Left ventricle myocardium inferior (tissue), 1 donor: ENCODE results near the gene PALM. TPM values are rescaled to one million over a fixed set of nuclear protein-coding genes. Genes with fewer than 3 reads are reported as not detected.

Source experiments
- DNase-seq: peaks from one replicate; pipeline ENCODE4 v3.0.0-alpha.2; 2020
- H3K27ac ChIP-seq: fragments of 200-600 bp; replicated peaks from 2 replicates; pipeline ENCODE4 v1.8.0; 2021
- H3K27me3 ChIP-seq: fragments of 200-600 bp; 2 replicates; pipeline ENCODE4 v1.8.0; 2021; ENCODE audit warnings: low read depth
- H3K36me3 ChIP-seq: fragments of 200-600 bp; 2 replicates; pipeline ENCODE4 v1.8.0; 2021
- H3K4me1 ChIP-seq: fragments of 200-600 bp; 2 replicates; pipeline ENCODE4 v1.8.0; 2021
- H3K4me3 ChIP-seq: fragments of 200-600 bp; 2 replicates; pipeline ENCODE4 v1.8.0; 2021; ENCODE audit warnings: mild to moderate bottlenecking, moderate library complexity
- H3K9me3 ChIP-seq: fragments of 200-600 bp; replicated peaks from 2 replicates; pipeline ENCODE4 v1.8.0; 2021
- intact Hi-C: fragments of 100-400 bp; cut with micrococcal nuclease; formaldehyde crosslinking; loops from one replicate; pipeline ENCODE4 v1.11.0; 2022
- total RNA-seq: library from RNA; stranded (reverse); fragmentation: NEBNext Ultra II Directional; extraction: Animal tissue kit (Norgen Biotek cat#: 25700); gene quantifications from one replicate; pipeline ENCODE4 v1.2.1, GENCODE V29; 2021
- TF ChIP-seq, protein P1 (sequence below): fragments of 200-600 bp; IDR thresholded peaks from 2 replicates; pipeline ENCODE4 v1.8.0; 2021; ENCODE audit warnings: antibody characterized with exemption, mild to moderate bottlenecking, borderline replicate concordance
- donor health status: DM: no; HTN: yes; CAD: no; lungs with severe emphysema.

The PALM gene
- total RNA-seq, 1 donor from 2014 or later: 26.8 TPM

DNA sequence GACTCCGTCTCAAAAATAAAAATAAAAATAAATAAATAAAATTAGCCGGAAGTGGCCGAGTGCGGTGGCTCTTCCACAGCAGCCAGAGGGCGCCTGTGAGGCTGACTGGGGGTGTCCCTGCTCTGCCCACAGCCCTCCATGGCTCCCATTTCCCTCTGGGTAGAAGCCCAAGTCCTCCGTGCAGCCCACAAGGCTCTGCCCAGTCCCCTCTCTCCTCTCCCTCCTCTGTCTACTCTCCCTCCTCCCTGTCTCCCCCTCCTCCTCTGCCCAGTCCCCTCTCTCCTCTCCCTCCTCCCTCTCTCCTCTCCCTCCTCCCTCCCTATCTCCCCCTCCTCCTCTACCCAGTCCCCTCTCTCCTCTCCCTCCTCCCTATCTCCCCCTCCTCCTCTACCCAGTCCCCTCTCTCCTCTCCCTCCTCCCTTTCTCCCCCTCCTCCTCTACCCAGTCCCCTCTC lies 62.6 kb downstream of the PALM start:
- no peak for DNase-seq
- Histone ChIP-seq H3K27ac (no peak overlapping the region), H3K27me3 (peaks cover 18% of the 10 kb centered on the region), H3K36me3 (no peaks in the 10 kb centered on the region), H3K4me3 (no peak overlapping the region), H3K9me3 (no peaks in the 10 kb centered on the region), H3K4me1 (peaks cover 10% of the 10 kb centered on the region)
- TF ChIP-seq, protein P1, sequence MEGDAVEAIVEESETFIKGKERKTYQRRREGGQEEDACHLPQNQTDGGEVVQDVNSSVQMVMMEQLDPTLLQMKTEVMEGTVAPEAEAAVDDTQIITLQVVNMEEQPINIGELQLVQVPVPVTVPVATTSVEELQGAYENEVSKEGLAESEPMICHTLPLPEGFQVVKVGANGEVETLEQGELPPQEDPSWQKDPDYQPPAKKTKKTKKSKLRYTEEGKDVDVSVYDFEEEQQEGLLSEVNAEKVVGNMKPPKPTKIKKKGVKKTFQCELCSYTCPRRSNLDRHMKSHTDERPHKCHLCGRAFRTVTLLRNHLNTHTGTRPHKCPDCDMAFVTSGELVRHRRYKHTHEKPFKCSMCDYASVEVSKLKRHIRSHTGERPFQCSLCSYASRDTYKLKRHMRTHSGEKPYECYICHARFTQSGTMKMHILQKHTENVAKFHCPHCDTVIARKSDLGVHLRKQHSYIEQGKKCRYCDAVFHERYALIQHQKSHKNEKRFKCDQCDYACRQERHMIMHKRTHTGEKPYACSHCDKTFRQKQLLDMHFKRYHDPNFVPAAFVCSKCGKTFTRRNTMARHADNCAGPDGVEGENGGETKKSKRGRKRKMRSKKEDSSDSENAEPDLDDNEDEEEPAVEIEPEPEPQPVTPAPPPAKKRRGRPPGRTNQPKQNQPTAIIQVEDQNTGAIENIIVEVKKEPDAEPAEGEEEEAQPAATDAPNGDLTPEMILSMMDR: peak; percentile 69
- intact Hi-C loops: no loop called here

DNA sequence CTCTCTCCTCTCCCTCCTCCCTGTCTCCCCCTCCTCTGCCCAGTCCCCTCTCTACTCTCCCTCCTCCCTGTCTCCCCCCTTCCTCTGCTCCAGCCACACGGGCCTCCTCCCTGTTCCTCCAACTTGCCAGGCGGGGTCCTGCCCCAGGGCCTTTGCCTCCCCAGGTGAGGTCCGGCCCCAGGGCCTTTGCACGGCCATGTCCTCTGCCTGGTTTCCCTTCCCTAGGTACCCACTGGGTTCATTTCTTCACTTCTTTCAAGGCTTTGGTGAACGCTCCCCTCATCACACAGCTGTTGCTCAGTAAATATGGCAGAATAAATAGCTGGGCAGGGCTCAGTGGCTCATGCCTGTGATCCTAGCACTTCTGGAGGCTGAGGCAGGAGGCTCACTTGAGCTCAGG lies 63.3 kb downstream of the PALM start:
- TF ChIP-seq, protein P1: no peak
- intact Hi-C loops: no loop called here
- Histone ChIP-seq H3K36me3 (no peaks in the 10 kb centered on the region), H3K27me3 (peaks cover 11% of the 10 kb centered on the region), H3K4me3 (no peak overlapping the region), H3K27ac (no peak overlapping the region), H3K9me3 (no peaks in the 10 kb centered on the region), H3K4me1 (peaks cover 10% of the 10 kb centered on the region)
- DNase-seq: no peak

DNA sequence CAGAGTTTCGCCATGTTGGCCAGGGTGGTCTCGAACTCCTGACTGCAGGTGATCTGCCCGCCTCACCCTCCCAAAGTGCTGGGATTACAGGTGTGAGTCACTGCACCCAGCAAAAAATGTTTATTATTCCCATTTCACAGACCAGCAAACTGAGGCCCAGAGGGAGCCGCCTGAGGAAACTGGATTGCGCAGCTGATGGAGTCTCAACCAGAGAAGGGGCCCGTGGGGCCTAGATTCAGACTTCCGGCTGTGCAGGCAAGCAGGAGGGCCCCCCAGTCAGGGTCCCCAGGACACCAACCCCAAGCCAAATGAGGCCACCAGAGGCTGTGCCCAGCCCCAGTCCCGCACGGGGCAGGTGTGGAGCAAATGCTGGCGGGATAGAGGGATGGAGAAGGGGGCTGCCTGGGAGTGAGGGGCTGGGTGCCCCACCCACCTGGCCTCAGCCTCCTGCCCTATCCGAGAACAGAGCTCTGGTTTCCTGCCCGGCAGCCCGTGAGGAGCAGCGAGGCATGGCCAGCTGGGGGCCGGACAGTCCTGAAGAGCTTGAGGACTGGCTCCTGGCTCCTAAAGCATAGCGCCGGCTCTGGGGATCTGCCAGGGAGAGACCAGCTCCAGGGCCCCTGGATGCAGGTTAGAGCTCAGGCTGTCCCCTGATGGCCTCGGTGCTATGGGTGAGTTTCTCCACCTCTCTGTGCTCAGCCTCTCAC lies 64.1 kb downstream of the PALM start:
- Histone ChIP-seq H3K4me1 (peaks cover 10% of the 10 kb centered on the region), H3K27me3 (peaks cover 7% of the 10 kb centered on the region), H3K27ac (no peak overlapping the region), H3K9me3 (no peaks in the 10 kb centered on the region), H3K36me3 (no peaks in the 10 kb centered on the region), H3K4me3 (no peak overlapping the region)
- DNase-seq: no peak
- intact Hi-C loops: no loop called here
- TF ChIP-seq, protein P1: no peak

DNA sequence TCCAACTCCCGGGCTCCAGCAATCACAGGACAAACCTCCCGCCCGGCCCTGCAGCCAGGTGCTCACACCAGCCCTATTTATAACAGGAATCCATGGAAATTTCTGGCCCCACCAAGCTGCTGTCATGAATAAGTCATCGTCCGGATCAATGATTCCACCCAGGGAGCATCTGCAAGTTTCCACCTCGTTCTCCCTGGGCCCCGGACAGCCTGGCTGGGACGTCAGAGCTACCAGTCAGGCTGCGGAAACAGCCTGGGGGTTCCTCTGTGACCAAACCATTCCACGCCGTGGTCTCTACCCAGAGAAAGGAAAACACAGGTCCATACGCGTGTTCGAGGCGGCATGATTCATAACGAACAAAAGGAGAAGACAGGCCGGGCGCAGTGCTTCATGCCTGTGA lies 67.8 kb downstream of the PALM start:
- Histone ChIP-seq H3K36me3 (no peaks in the 10 kb centered on the region), H3K27me3 (peaks cover 6% of the 10 kb centered on the region), H3K27ac (no peak overlapping the region), H3K4me3 (no peak overlapping the region), H3K4me1 (peaks cover 16% of the 10 kb centered on the region), H3K9me3 (no peaks in the 10 kb centered on the region)
- no peak for DNase-seq
- intact Hi-C loops: no loop called here
- TF ChIP-seq, protein P1: no peak

DNA sequence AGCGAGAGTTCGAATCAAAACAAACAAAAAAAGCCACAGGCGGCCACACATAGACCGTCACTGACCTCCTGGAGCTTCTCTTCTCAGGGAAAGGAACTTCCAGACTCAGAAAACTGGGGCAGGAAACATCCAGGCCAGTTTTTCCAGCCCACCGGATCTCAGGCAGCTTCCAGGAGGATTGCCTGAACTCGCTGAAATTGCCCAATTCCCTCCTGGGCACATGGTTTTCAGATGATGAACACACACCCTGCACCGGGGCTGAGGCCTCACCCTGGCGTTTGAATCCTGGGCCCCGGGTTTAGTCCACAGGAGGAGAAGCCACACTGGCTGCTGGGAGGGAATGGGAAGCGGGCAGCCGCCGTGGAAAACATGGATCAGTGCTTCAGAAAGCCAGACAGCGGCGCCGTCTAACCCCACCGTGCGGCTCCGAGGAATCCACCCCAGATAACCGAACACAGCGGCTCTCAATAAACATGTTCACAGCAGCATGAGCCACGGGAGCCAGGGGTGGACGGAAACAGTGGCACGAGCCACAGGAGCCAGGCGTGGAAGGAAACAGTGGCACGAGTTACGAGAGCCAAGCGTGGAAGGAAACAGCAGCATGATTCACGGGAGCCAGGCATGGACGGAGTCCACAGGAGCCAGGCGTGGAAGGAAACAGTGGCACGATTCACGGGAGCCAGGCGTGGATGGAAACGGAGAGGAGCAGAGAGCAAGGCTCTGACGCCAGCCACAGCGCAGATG lies 70.3 kb downstream of the PALM start:
- Histone ChIP-seq H3K9me3 (no peaks in the 10 kb centered on the region), H3K4me3 (peak overlapping the region; percentile 42), H3K27me3 (peaks cover 16% of the 10 kb centered on the region), H3K36me3 (no peaks in the 10 kb centered on the region), H3K27ac (peak overlapping the region; percentile 76), H3K4me1 (peaks cover 35% of the 10 kb centered on the region)
- intact Hi-C loops: no loop called here
- TF ChIP-seq, protein P1: no peak
- DNase-seq: no peak
